ENCODE results near the gene OPCML. TPM values are rescaled to one million over a fixed set of nuclear protein-coding genes. Genes with fewer than 3 reads are reported as not detected.

Gene OPCML
- total RNA-seq, 5 donors from 2014 or later (not counting 1 experiment from before 2014, with no cell fraction given), result not detected

GRCh38 chr11:132850266-132850665 is 682.0 kb downstream of the OPCML start:
- no peak for DNase-seq
- ATAC-seq (replicated peaks in 1 of 4), result no peak

DNA sequence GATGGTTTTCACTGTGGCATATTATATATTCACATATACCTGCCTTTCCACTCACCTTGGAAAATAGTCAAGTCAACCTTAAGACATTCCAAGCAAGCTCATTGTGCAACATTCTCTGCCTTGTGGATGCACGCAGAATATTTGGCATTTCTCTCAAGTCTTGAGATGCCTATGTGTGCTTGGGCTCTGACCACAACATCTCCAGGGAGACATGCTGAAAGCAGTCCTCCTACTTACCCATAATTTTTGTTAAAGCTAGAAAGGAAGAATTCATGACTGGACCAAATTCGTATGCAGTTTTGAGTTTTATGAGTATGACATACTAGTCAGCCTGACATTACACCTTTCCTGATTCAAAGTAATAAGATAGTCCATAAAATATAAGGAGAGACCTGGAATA is 684.0 kb downstream of the OPCML start:
- POLR2A ChIA-PET, result no interaction called here
- no peak overlapping the region for H3K27ac Mint-ChIP-seq
- no peaks in the 10 kb centered on the region for H3K36me3 Mint-ChIP-seq
- Histone ChIP-seq H3K4me3 (ENCODE audit: control insufficient read depth in 1 of 2, extremely low read depth in 1 of 2, low read length in 1 of 2) (no peak overlapping the region), H3K9me3 (no peaks in the 10 kb centered on the region), H3K27me3 (replicated peaks in 1 of 2; ENCODE audit: control insufficient read depth in 2 of 2, extremely low read depth in 1 of 2, insufficient read depth in 2 of 2, low read length in 1 of 2) (no peaks in the 10 kb centered on the region), H3K4me1 (ENCODE audit: control insufficient read depth in 1 of 2, extremely low read depth in 1 of 2, insufficient read depth in 2 of 2, low read length in 2 of 2) (no peaks in the 10 kb centered on the region), H3K27ac (ENCODE audit: low read length) (no peak overlapping the region), H3K36me3 (ENCODE audit: control insufficient read depth in 2 of 2, extremely low read depth in 1 of 2, insufficient read depth in 1 of 2, low read length in 1 of 2) (no peaks in the 10 kb centered on the region)
- no peak for DNase-seq
- 83% methylated on average over 1 of the region's 2 CpGs for WGBS (ENCODE audit: insufficient coverage)
- H3K9me3 Mint-ChIP-seq, result peaks cover 0 to 9% (median 0%) of the 10 kb centered on the region in 3 donors
- no peak for ATAC-seq (replicated peaks in 1 of 4)
- CTCF ChIA-PET, result no interaction called here
- no peaks in the 10 kb centered on the region for H3K4me1 Mint-ChIP-seq
- peaks cover 0 to 2% of the 10 kb centered on the region in 2 donors for H3K27me3 Mint-ChIP-seq
- no peak overlapping the region for H3K4me3 Mint-ChIP-seq

More at GRCh38 chr11:132850266-132850665, 682.0 kb downstream of the OPCML start:
- H3K36me3 Mint-ChIP-seq, result no peaks in the 10 kb centered on the region
- H3K27ac ChIP-seq (ENCODE audit: low read length), result no peak overlapping the region
- no peaks in the 10 kb centered on the region for H3K27me3 ChIP-seq (replicated peaks in 1 of 2; ENCODE audit: control insufficient read depth in 2 of 2, extremely low read depth in 1 of 2, insufficient read depth in 2 of 2, low read length in 1 of 2)
- peaks cover 0 to 19% (median 0%) of the 10 kb centered on the region in 3 donors for H3K9me3 Mint-ChIP-seq
- no peaks in the 10 kb centered on the region for H3K36me3 ChIP-seq (ENCODE audit: control insufficient read depth in 2 of 2, extremely low read depth in 1 of 2, insufficient read depth in 1 of 2, low read length in 1 of 2)
- no peaks in the 10 kb centered on the region for H3K4me1 ChIP-seq (ENCODE audit: control insufficient read depth in 1 of 2, extremely low read depth in 1 of 2, insufficient read depth in 2 of 2, low read length in 2 of 2)
- ChIA-PET POLR2A (no interaction called here), CTCF (no interaction called here)
- no peaks in the 10 kb centered on the region for H3K4me1 Mint-ChIP-seq
- H3K4me3 ChIP-seq (ENCODE audit: control insufficient read depth in 1 of 2, extremely low read depth in 1 of 2, low read length in 1 of 2), result no peak overlapping the region
- no peaks in the 10 kb centered on the region for H3K9me3 ChIP-seq
- H3K27ac Mint-ChIP-seq, result no peak overlapping the region
- H3K4me3 Mint-ChIP-seq, result no peak overlapping the region
- H3K27me3 Mint-ChIP-seq, result peaks cover 0 to 2% of the 10 kb centered on the region in 2 donors
- 78% methylated on average over 3 of the region's 3 CpGs for WGBS (ENCODE audit: insufficient coverage)

DNA sequence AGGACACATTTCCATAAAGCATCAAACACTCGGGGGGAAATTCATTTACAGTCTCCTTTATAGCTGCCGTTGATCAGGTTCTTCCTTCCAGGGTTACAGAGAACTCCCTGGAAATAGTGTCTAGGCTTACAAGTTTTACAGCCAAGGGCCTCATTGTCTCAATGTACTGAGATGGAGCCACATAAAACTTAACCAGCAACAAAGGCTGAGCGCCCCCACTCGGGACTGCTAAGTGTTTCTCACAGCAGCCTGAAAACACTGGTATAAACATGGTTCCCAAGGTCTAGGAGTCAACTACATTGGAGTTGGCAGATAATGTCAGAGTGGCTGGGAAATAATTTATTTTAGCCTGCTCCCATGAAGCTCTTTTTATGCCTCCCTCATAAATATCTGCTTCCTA is 686.2 kb downstream of the OPCML start:
- no peaks in the 10 kb centered on the region for H3K4me1 ChIP-seq (ENCODE audit: control insufficient read depth in 1 of 2, extremely low read depth in 1 of 2, insufficient read depth in 2 of 2, low read length in 2 of 2)
- no peak overlapping the region for H3K4me3 ChIP-seq (ENCODE audit: control insufficient read depth in 1 of 2, extremely low read depth in 1 of 2, low read length in 1 of 2)
- Mint-ChIP-seq H3K27me3 (peaks cover 0 to 2% of the 10 kb centered on the region in 2 donors), H3K36me3 (no peaks in the 10 kb centered on the region), H3K4me1 (no peaks in the 10 kb centered on the region), H3K4me3 (no peak overlapping the region), H3K27ac (no peak overlapping the region), H3K9me3 (peaks cover 0 to 9% (median 0%) of the 10 kb centered on the region in 3 donors)
- no peaks in the 10 kb centered on the region for H3K9me3 ChIP-seq
- 85% methylated on average over 2 of the region's 4 CpGs for WGBS (ENCODE audit: insufficient coverage)
- ATAC-seq (replicated peaks in 1 of 4), result no peak
- H3K27me3 ChIP-seq (replicated peaks in 1 of 2; ENCODE audit: control insufficient read depth in 2 of 2, extremely low read depth in 1 of 2, insufficient read depth in 2 of 2, low read length in 1 of 2), result no peaks in the 10 kb centered on the region
- POLR2A ChIA-PET, result no interaction called here
- no peak overlapping the region for H3K27ac ChIP-seq (ENCODE audit: low read length)
- no peaks in the 10 kb centered on the region for H3K36me3 ChIP-seq (ENCODE audit: control insufficient read depth in 2 of 2, extremely low read depth in 1 of 2, insufficient read depth in 1 of 2, low read length in 1 of 2)
- DNase-seq, result no peak
- CTCF ChIA-PET, result no interaction called here

- ATAC-seq (replicated peaks in 1 of 4) (no peak), DNase-seq (no peak)
- H3K27me3 Mint-ChIP-seq, result peaks cover 0 to 2% of the 10 kb centered on the region in 2 donors
- ChIA-PET POLR2A (no interaction called here), CTCF (no interaction called here)
- Histone ChIP-seq H3K9me3 (no peaks in the 10 kb centered on the region), H3K27me3 (replicated peaks in 1 of 2; ENCODE audit: control insufficient read depth in 2 of 2, extremely low read depth in 1 of 2, insufficient read depth in 2 of 2, low read length in 1 of 2) (no peaks in the 10 kb centered on the region), H3K27ac (ENCODE audit: low read length) (no peak overlapping the region), H3K4me3 (ENCODE audit: control insufficient read depth in 1 of 2, extremely low read depth in 1 of 2, low read length in 1 of 2) (no peak overlapping the region), H3K4me1 (ENCODE audit: control insufficient read depth in 1 of 2, extremely low read depth in 1 of 2, insufficient read depth in 2 of 2, low read length in 2 of 2) (no peaks in the 10 kb centered on the region), H3K36me3 (ENCODE audit: control insufficient read depth in 2 of 2, extremely low read depth in 1 of 2, insufficient read depth in 1 of 2, low read length in 1 of 2) (no peaks in the 10 kb centered on the region)
- no peaks in the 10 kb centered on the region for H3K36me3 Mint-ChIP-seq
- peaks cover 0 to 9% (median 0%) of the 10 kb centered on the region in 3 donors for H3K9me3 Mint-ChIP-seq
- no peak overlapping the region for H3K27ac Mint-ChIP-seq
- no peak overlapping the region for H3K4me3 Mint-ChIP-seq
- no peaks in the 10 kb centered on the region for H3K4me1 Mint-ChIP-seq
- 67% methylated on average over 2 of the region's 5 CpGs for WGBS (ENCODE audit: insufficient coverage)
Observed at GRCh38 chr11:132844956-132845696, 687.2 kb downstream of the OPCML start.

GRCh38 chr11:132840660-132841059 is 691.6 kb downstream of the OPCML start:
- Histone ChIP-seq H3K27me3 (replicated peaks in 1 of 2; ENCODE audit: control insufficient read depth in 2 of 2, extremely low read depth in 1 of 2, insufficient read depth in 2 of 2, low read length in 1 of 2) (no peaks in the 10 kb centered on the region), H3K36me3 (ENCODE audit: control insufficient read depth in 2 of 2, extremely low read depth in 1 of 2, insufficient read depth in 1 of 2, low read length in 1 of 2) (no peaks in the 10 kb centered on the region), H3K4me3 (ENCODE audit: control insufficient read depth in 1 of 2, extremely low read depth in 1 of 2, low read length in 1 of 2) (no peak overlapping the region), H3K27ac (ENCODE audit: low read length) (no peak overlapping the region), H3K9me3 (no peaks in the 10 kb centered on the region), H3K4me1 (ENCODE audit: control insufficient read depth in 1 of 2, extremely low read depth in 1 of 2, insufficient read depth in 2 of 2, low read length in 2 of 2) (no peaks in the 10 kb centered on the region)
- Mint-ChIP-seq H3K9me3 (peaks cover 0 to 4% (median 0%) of the 10 kb centered on the region in 3 donors), H3K27me3 (no peaks in the 10 kb centered on the region), H3K4me3 (no peak overlapping the region), H3K27ac (no peak overlapping the region), H3K36me3 (no peaks in the 10 kb centered on the region), H3K4me1 (no peaks in the 10 kb centered on the region)
- no peak for ATAC-seq (replicated peaks in 1 of 4)
- 96% methylated on average over 3 of the region's 12 CpGs for WGBS (ENCODE audit: insufficient coverage)
- ChIA-PET CTCF (no interaction called here), POLR2A (no interaction called here)
- DNase-seq, result no peak

- Histone ChIP-seq H3K27ac (ENCODE audit: low read length) (no peak overlapping the region), H3K4me1 (ENCODE audit: control insufficient read depth in 1 of 2, extremely low read depth in 1 of 2, insufficient read depth in 2 of 2, low read length in 2 of 2) (no peaks in the 10 kb centered on the region), H3K9me3 (no peaks in the 10 kb centered on the region), H3K4me3 (ENCODE audit: control insufficient read depth in 1 of 2, extremely low read depth in 1 of 2, low read length in 1 of 2) (no peak overlapping the region), H3K27me3 (replicated peaks in 1 of 2; ENCODE audit: control insufficient read depth in 2 of 2, extremely low read depth in 1 of 2, insufficient read depth in 2 of 2, low read length in 1 of 2) (no peaks in the 10 kb centered on the region), H3K36me3 (ENCODE audit: control insufficient read depth in 2 of 2, extremely low read depth in 1 of 2, insufficient read depth in 1 of 2, low read length in 1 of 2) (no peaks in the 10 kb centered on the region)
- no peak for ATAC-seq (replicated peaks in 1 of 4)
- Mint-ChIP-seq H3K27ac (no peak overlapping the region), H3K4me1 (no peaks in the 10 kb centered on the region), H3K4me3 (no peak overlapping the region), H3K27me3 (no peaks in the 10 kb centered on the region), H3K9me3 (peaks cover 0 to 4% (median 0%) of the 10 kb centered on the region in 3 donors), H3K36me3 (no peaks in the 10 kb centered on the region)
- CTCF ChIA-PET, result no interaction called here
- no CpG with 5 or more reads among the region's 5 CpGs for WGBS (ENCODE audit: insufficient coverage)
- POLR2A ChIA-PET, result no interaction called here
- DNase-seq, result no peak
Observed at GRCh38 chr11:132840191-132840590, 692.1 kb downstream of the OPCML start.
